ENCODE results near the gene TRIP11.
A peak's percentile ranks its signal among the peaks of the same experiment; 100 is the strongest.

TRIP11 gene

GRCh38 chr14:92037989-92038388 lies 1.9 kb downstream of the TRIP11 start:
- H3K4me2 ChIP-seq (ENCODE audit: low read length) = peak overlapping the region; percentile 78
- H3K4me3 ChIP-seq (ENCODE audit: low read depth, low read length, poor library complexity, severe bottlenecking) = peak overlapping the region; percentile 88

GRCh38 chr14:92035890-92036289 lies 4.0 kb downstream of the TRIP11 start:
- no peaks in the 10 kb centered on the region for H3K9me3 ChIP-seq (ENCODE audit: low read length)

More at GRCh38 chr14:92037989-92038388, 1.9 kb downstream of the TRIP11 start:
- Histone ChIP-seq H3K9me2 (ENCODE audit: low read depth, low read length) (no peaks in the 10 kb centered on the region), H3K36me3 (ENCODE audit: insufficient read depth, low read length) (peaks cover 17% of the 10 kb centered on the region), H4K20me1 (ENCODE audit: insufficient read depth, low read length) (no peaks in the 10 kb centered on the region), H2AFZ (ENCODE audit: low read length) (no peak overlapping the region), H3K9me3 (ENCODE audit: low read length) (no peaks in the 10 kb centered on the region), H3K79me2 (ENCODE audit: insufficient read depth, low read length) (peaks cover 51% of the 10 kb centered on the region), H3F3A (ENCODE audit: insufficient read depth, low read length) (no peaks in the 10 kb centered on the region), H3K27me3 (ENCODE audit: insufficient read depth, low read length) (no peaks in the 10 kb centered on the region), H3K9ac (ENCODE audit: low read length) (no peak overlapping the region), H3K27ac (ENCODE audit: low read depth, low read length, poor library complexity, severe bottlenecking) (no peak overlapping the region), H3K4me1 (ENCODE audit: insufficient read depth, low read length, severe bottlenecking) (peaks cover 41% of the 10 kb centered on the region)
- no peak for TF ChIP-seq EZH2 (IDR thresholded peaks at IDR 0.05; ENCODE audit: borderline replicate concordance, low read length)
- TF ChIP-seq CTCF (IDR thresholded peaks at IDR 0.05; ENCODE audit: low read length) = no peak

GRCh38 chr14:92033906-92034687 lies 5.8 kb downstream of the TRIP11 start:
- Histone ChIP-seq H3K4me1 (ENCODE audit: insufficient read depth, low read length, severe bottlenecking) (peaks cover 31% of the 10 kb centered on the region), H3K27ac (ENCODE audit: low read depth, low read length, poor library complexity, severe bottlenecking) (no peak overlapping the region), H3K9me2 (ENCODE audit: low read depth, low read length) (no peaks in the 10 kb centered on the region), H4K20me1 (ENCODE audit: insufficient read depth, low read length) (no peaks in the 10 kb centered on the region), H3K27me3 (ENCODE audit: insufficient read depth, low read length) (no peaks in the 10 kb centered on the region), H2AFZ (ENCODE audit: low read length) (no peak overlapping the region), H3F3A (ENCODE audit: insufficient read depth, low read length) (no peaks in the 10 kb centered on the region), H3K36me3 (ENCODE audit: insufficient read depth, low read length) (peaks cover 35% of the 10 kb centered on the region), H3K4me2 (ENCODE audit: low read length) (no peak overlapping the region), H3K9ac (ENCODE audit: low read length) (no peak overlapping the region), H3K9me3 (ENCODE audit: low read length) (no peaks in the 10 kb centered on the region), H3K4me3 (ENCODE audit: low read depth, low read length, poor library complexity, severe bottlenecking) (no peak overlapping the region), H3K79me2 (ENCODE audit: insufficient read depth, low read length) (peaks cover 40% of the 10 kb centered on the region)
- TF ChIP-seq EZH2 (IDR thresholded peaks at IDR 0.05; ENCODE audit: borderline replicate concordance, low read length) (no peak), CTCF (IDR thresholded peaks at IDR 0.05; ENCODE audit: low read length) (no peak)

More at GRCh38 chr14:92035890-92036289, 4.0 kb downstream of the TRIP11 start:
- no peak overlapping the region for H3K27ac ChIP-seq (ENCODE audit: low read depth, low read length, poor library complexity, severe bottlenecking)
- H3K9me2 ChIP-seq (ENCODE audit: low read depth, low read length) = no peaks in the 10 kb centered on the region
- H3K4me3 ChIP-seq (ENCODE audit: low read depth, low read length, poor library complexity, severe bottlenecking) = no peak overlapping the region
- no peak overlapping the region for H2AFZ ChIP-seq (ENCODE audit: low read length)
- no peaks in the 10 kb centered on the region for H3K27me3 ChIP-seq (ENCODE audit: insufficient read depth, low read length)
- H4K20me1 ChIP-seq (ENCODE audit: insufficient read depth, low read length) = no peaks in the 10 kb centered on the region
- peaks cover 36% of the 10 kb centered on the region for H3K4me1 ChIP-seq (ENCODE audit: insufficient read depth, low read length, severe bottlenecking)
- H3K9ac ChIP-seq (ENCODE audit: low read length) = no peak overlapping the region
- peaks cover 30% of the 10 kb centered on the region for H3K36me3 ChIP-seq (ENCODE audit: insufficient read depth, low read length)
- H3K4me2 ChIP-seq (ENCODE audit: low read length) = no peak overlapping the region
- TF ChIP-seq CTCF (IDR thresholded peaks at IDR 0.05; ENCODE audit: low read length) (no peak), EZH2 (IDR thresholded peaks at IDR 0.05; ENCODE audit: borderline replicate concordance, low read length) (no peak)
- H3F3A ChIP-seq (ENCODE audit: insufficient read depth, low read length) = no peaks in the 10 kb centered on the region
- H3K79me2 ChIP-seq (ENCODE audit: insufficient read depth, low read length) = peaks cover 50% of the 10 kb centered on the region
